Stimulated activated CD8-positive, alpha-beta memory T cell treated with anti-CD3 and anti-CD28 coated beads, Interleukin-4, amount 100 ng/mL, for 48 hours (primary cell): ENCODE results near the gene OR1D2.
A peak's percentile ranks its signal among the peaks of the same experiment; 100 is the strongest.
"Not testable (repeated sequence)": the region's sequence is repeated elsewhere in the genome, so short reads cannot be mapped to it uniquely, and the experiment has no call there.

Source experiments
- DNase-seq: peaks from one replicate; pipeline ENCODE4 v3.0.0-alpha.2; 2020

OR1D2 gene

GRCh38 chr17:3104322-3104721 lies at the start of gene OR1D2:
Gene OR1D2 (minus strand): TSS chr17:3104422. CDS start chr17:3092996, 11,426 bp downstream.
- no peak for DNase-seq

- not testable (repeated sequence) for DNase-seq
Measured at GRCh38 chr17:3137494-3137893, 33.3 kb upstream of the OR1D2 start.

GRCh38 chr17:3127451-3127850 lies 23.2 kb upstream of the OR1D2 start, which contains the start of gene OR1G1:
Gene OR1G1 (minus strand): TSS chr17:3127551. CDS start chr17:3127551, 0 bp downstream.
- no peak for DNase-seq

- DNase-seq, result not testable (repeated sequence)
Measured at GRCh38 chr17:3073850-3074249, 30.4 kb downstream of the OR1D2 start.

GRCh38 chr17:3065192-3065591 lies 39.0 kb downstream of the OR1D2 start:
- not testable (repeated sequence) for DNase-seq

- not testable (repeated sequence) for DNase-seq
Measured at GRCh38 chr17:3063507-3063906, 40.7 kb downstream of the OR1D2 start, which contains the start of gene OR1D5. Gene OR1D5 (minus strand): TSS chr17:3063607. CDS start chr17:3063607, 0 bp downstream.

GRCh38 chr17:3062824-3063377 lies 41.3 kb downstream of the OR1D2 start:
- DNase-seq, result not testable (repeated sequence)

- DNase-seq, result not testable (repeated sequence)
Measured at GRCh38 chr17:3054868-3055267, 49.4 kb downstream of the OR1D2 start.

GRCh38 chr17:3049705-3050295 lies 54.4 kb downstream of the OR1D2 start:
- no peak for DNase-seq

GRCh38 chr17:3048727-3049471 lies 55.3 kb downstream of the OR1D2 start:
- peak; percentile 93 for DNase-seq

GRCh38 chr17:3046753-3047152 lies 57.5 kb downstream of the OR1D2 start:
- no peak for DNase-seq

GRCh38 chr17:3043737-3044365 lies 60.4 kb downstream of the OR1D2 start:
- peak; percentile 52 for DNase-seq

GRCh38 chr17:3040882-3041281 lies 63.3 kb downstream of the OR1D2 start:
- no peak for DNase-seq

GRCh38 chr17:3039736-3040135 lies 64.5 kb downstream of the OR1D2 start:
- DNase-seq, result no peak

GRCh38 chr17:3038941-3039340 lies 65.3 kb downstream of the OR1D2 start:
- no peak for DNase-seq
